ENCODE results near the gene RPL3. TPM values are rescaled to one million over a fixed set of nuclear protein-coding genes. Genes with fewer than 3 reads are reported as not detected.

The RPL3 gene
- total RNA-seq, 1 experiment from 2014 or later: 1,699 TPM

Other genes with a start within 250 kb of the RPL3 start
- gene APOBEC3G, start 242.3 kb downstream of the RPL3 start, total RNA-seq (2021): 9.5 and 14.0 TPM in 2 replicates
- 1.5 and 2.5 TPM in 2 replicates for gene APOBEC3H, start 222.4 kb downstream of the RPL3 start, total RNA-seq (2021)
- 28.2 and 29.1 TPM in 2 replicates for gene CBX7, start 166.9 kb downstream of the RPL3 start, total RNA-seq (2021)
- gene PDGFB, start 74.6 kb downstream of the RPL3 start, total RNA-seq (2021): 35.5 and 39.7 TPM in 2 replicates
- 12.0 and 19.1 TPM in 2 replicates for gene SYNGR1, start 30.4 kb upstream of the RPL3 start, total RNA-seq (2021)
- gene TAB1, start 80.2 kb upstream of the RPL3 start, total RNA-seq (2021): 39.9 and 42.8 TPM in 2 replicates
- gene MGAT3, start 137.4 kb upstream of the RPL3 start, total RNA-seq (2021): not detected in 2 replicates
- 36.9 TPM in 2 replicates for gene MIEF1, start 182.7 kb upstream of the RPL3 start, total RNA-seq (2021)
- 488 and 588 TPM in 2 replicates for gene ATF4, start 200.9 kb upstream of the RPL3 start, total RNA-seq (2021)
- gene RPS19BP1, start 213.1 kb upstream of the RPL3 start, total RNA-seq (2021): 60.7 and 94.3 TPM in 2 replicates